ENCODE data around the gene IGF2BP2. TPM values are rescaled to one million over a fixed set of nuclear protein-coding genes. Genes with fewer than 3 reads are reported as not detected.
A peak's percentile ranks its signal among the peaks of the same experiment; 100 is the strongest.

The IGF2BP2 gene
- 46.0 and 46.3 TPM in 2 replicates for total RNA-seq (2016; rRNA removed; fragmentation: Illumina TruSeq; extraction: Trizol)
- total RNA-seq (2016; cell fraction: cytosol; rRNA removed; fragmentation: Illumina TruSeq; extraction: Trizol; ENCODE audit: low read depth): 27.3 and 31.8 TPM in 2 replicates
- 36.6 and 47.1 TPM in 2 replicates for total RNA-seq (2016; cell fraction: insoluble cytoplasmic fraction; rRNA removed; fragmentation: Illumina TruSeq; extraction: Trizol)
- total RNA-seq (2016; cell fraction: membrane; rRNA removed; fragmentation: Illumina TruSeq; extraction: Trizol): 57.4 and 59.2 TPM in 2 replicates
- total RNA-seq (2016; cell fraction: nucleus; rRNA removed; fragmentation: Illumina TruSeq; extraction: Trizol): 59.9 and 71.5 TPM in 2 replicates
- 6.5 and 9.5 TPM in 2 replicates for polyA plus RNA-seq (2011; rRNA removed)
- 3.6 and 6.7 TPM in 2 replicates for polyA plus RNA-seq (2011; cell fraction: cytosol; rRNA removed)
- polyA plus RNA-seq (2011; cell fraction: nucleus; rRNA removed): 29.6 and 44.5 TPM in 2 replicates
- polyA plus RNA-seq (2012): 93.3 and 101 TPM in 2 replicates
- 22.3 and 25.9 TPM in 2 replicates for polyA plus RNA-seq (2016; cell fraction: cytosol; fragmentation: Illumina TruSeq; extraction: Trizol; ENCODE audit: low read depth)
- polyA plus RNA-seq (2016; cell fraction: insoluble cytoplasmic fraction; fragmentation: Illumina TruSeq; extraction: Trizol; ENCODE audit: low read depth): 65.2 and 84.9 TPM in 2 replicates
- polyA plus RNA-seq (2016; cell fraction: membrane; fragmentation: Illumina TruSeq; extraction: Trizol; ENCODE audit: low read depth): 59.1 and 66.3 TPM in 2 replicates
- 115 and 116 TPM in 2 replicates for polyA plus RNA-seq (2016; cell fraction: nucleus; fragmentation: Illumina TruSeq; extraction: Trizol; ENCODE audit: insufficient read depth, low read depth)
- polyA minus RNA-seq (2011; rRNA and poly(A)+ RNA removed; ENCODE audit: low replicate concordance): 11.7 TPM in 1 of 2 replicates, not detected in the other
- polyA minus RNA-seq (2011; cell fraction: cytosol; rRNA and poly(A)+ RNA removed): 13.2 and 23.5 TPM in 2 replicates
- polyA minus RNA-seq (2011; cell fraction: nucleus; rRNA and poly(A)+ RNA removed): 110 and 124 TPM in 2 replicates
- percentile 95 among the genes with signal in this experiment for Bru-seq, nascent RNA
- percentile 94 among the genes with signal in this experiment for BruChase-seq, experiment 1, labeled RNA remaining after a 6-hour chase
- percentile 95 among the genes with signal in this experiment for BruChase-seq, experiment 2, labeled RNA remaining after a 2-hour chase
- long read RNA-seq, experiment 1, partial matches to known transcripts: 9 of 23 reads
- long read RNA-seq, experiment 1, other reads (novel, unspliced or antisense): 14 of 23 reads
- long read RNA-seq, experiment 2, transcript IGF2BP2-201 (15 exons, 3,291 nt): minor isoform, 7 of 179 reads
- long read RNA-seq, experiment 2, transcript IGF2BP2-202 (16 exons, 3,688 nt): major isoform, 20 of 179 reads
- long read RNA-seq, experiment 2, partial matches to known transcripts: 16 of 179 reads
- long read RNA-seq, experiment 2, other reads (novel, unspliced or antisense): 135 of 179 reads

- H3K79me2 ChIP-seq (ENCODE audit: insufficient read depth, low read length): peaks cover 77% of the 10 kb centered on the region
- TF ChIP-seq KDM5B (CRISPR knock-in tag; IDR thresholded peaks at IDR 0.05; ENCODE audit: borderline replicate concordance): no peak
- TF ChIP-seq PAXIP1 (CRISPR knock-in tag; conservative IDR thresholded peaks at IDR 0.05): no peak
- TF ChIP-seq ZNF224 (CRISPR knock-in tag; IDR thresholded peaks at IDR 0.05): no peak
- 0 out of 2 replicates have a peak, but pooled peaks have one; percentile 20 for TF ChIP-seq ZNF564 (CRISPR knock-in tag; IDR thresholded peaks at IDR 0.05)
- no peak for TF ChIP-seq U2AF1 (optimal IDR thresholded peaks at IDR 0.05; ENCODE audit: low read depth, low read length)
- TF ChIP-seq FOXO4 (CRISPR knock-in tag; conservative IDR thresholded peaks at IDR 0.05): no peak
- no peak; the same call in 1 of the 2 replicates for TF ChIP-seq ZBTB38 (CRISPR knock-in tag; IDR thresholded peaks at IDR 0.05)
- no peak for TF ChIP-seq ELF1 (CRISPR knock-in tag; IDR thresholded peaks at IDR 0.05)
- no peak for TF ChIP-seq MYNN (CRISPR knock-in tag; IDR thresholded peaks at IDR 0.05; ENCODE audit: low read depth)
- no peak for TF ChIP-seq ZNF143 (CRISPR knock-in tag; IDR thresholded peaks at IDR 0.05)
- TF ChIP-seq TP53 (CRISPR knock-in tag; conservative IDR thresholded peaks at IDR 0.05): no peak
- TF ChIP-seq SOX13 (IDR thresholded peaks at IDR 0.05): no peak; the same call in 1 of the 2 replicates
- TF ChIP-seq SOX13 (CRISPR knock-in tag; conservative IDR thresholded peaks at IDR 0.05 in 1 of 2, IDR thresholded peaks at IDR 0.05 in 1 of 2): peak in 1 of 2 experiments; percentile 32; a peak in 1 of 4 replicates
These were observed at the start of gene IGF2BP2 for GRCh38 chr3:185825006-185825638. TSS of gene IGF2BP2 (minus strand) at chr3:185825042. CDS start at chr3:185824960, 82 bp downstream.

More at GRCh38 chr3:185825006-185825638, at the start of gene IGF2BP2:
- BruUV-seq (replicated peaks): no TSS peak
- H3K9ac ChIP-seq (ENCODE audit: insufficient read depth, low read depth, low read length): peak within 1 kb of the TSS; percentile 97
- DNase-seq (ENCODE audit: low spot score) (peak; percentile 74), FAIRE-seq (no peak), ATAC-seq (peak; percentile 78)
- H3K4me3 ChIP-seq (replicated peaks in 1 of 3; ENCODE audit: insufficient read depth in 1 of 3, low read depth in 2 of 3, low read length in 3 of 3): peak within 1 kb of the TSS; percentile 92 to 99 (median 95)
- H3K27me3 ChIP-seq (ENCODE audit: control insufficient read depth in 1 of 2, insufficient read depth in 2 of 2, low read length in 2 of 2): no peaks in the 10 kb centered on the region; a peak in 1 of 5 replicates
- peak within 1 kb of the TSS; percentile 97 for H3K27ac ChIP-seq (ENCODE audit: extremely low read length, insufficient read depth, low read length)
- H4K20me1 ChIP-seq (ENCODE audit: insufficient read depth, low read length): peaks cover 24% of the 10 kb centered on the region
- no peaks in the 10 kb centered on the region for H3K9me3 ChIP-seq (ENCODE audit: low read length)
- no peak within 1 kb of the TSS for H2AFZ ChIP-seq (ENCODE audit: low read length)
- POLR2A ChIA-PET: interaction anchor here (0.6 to 1.1 kb wide), 3 partner anchors 9 to 112 kb away, joined by 3 to 5 read pairs (median 4); partner anchors contain the start of gene TRA2B
- CTCF ChIA-PET (ENCODE audit: low intra/inter-chr PET ratio, low total read pairs): no interaction called here
- in situ Hi-C loops (cut with HindIII; ENCODE audit: extremely low pct_ligation_motif_present, low pct_unique_long_range_greater_than_20kb) (no loop called here), intact Hi-C loops (cut with micrococcal nuclease; ENCODE audit: unreplicated experiment) (loop anchor here (5.0 kb wide), 1 partner anchor 87 kb away; no protein-coding TSS in a partner anchor)
- H3K4me1 ChIP-seq (ENCODE audit: insufficient read depth, low read length): peaks cover 44% of the 10 kb centered on the region
- H3K36me3 ChIP-seq (replicated peaks in 1 of 2; ENCODE audit: control insufficient read depth in 1 of 2, insufficient read depth in 2 of 2, low read length in 2 of 2): peaks cover 1 to 5% of the 10 kb centered on the region in 2 experiments; a peak in 1 of 5 replicates
- H3K4me2 ChIP-seq (ENCODE audit: low read depth, low read length): peak within 1 kb of the TSS; percentile 90
- 0% methylated on average over 6 of the region's 96 CpGs for WGBS (ENCODE audit: low lambda C conversion rate)
